ENCODE data around the gene MYL3.

DNA sequence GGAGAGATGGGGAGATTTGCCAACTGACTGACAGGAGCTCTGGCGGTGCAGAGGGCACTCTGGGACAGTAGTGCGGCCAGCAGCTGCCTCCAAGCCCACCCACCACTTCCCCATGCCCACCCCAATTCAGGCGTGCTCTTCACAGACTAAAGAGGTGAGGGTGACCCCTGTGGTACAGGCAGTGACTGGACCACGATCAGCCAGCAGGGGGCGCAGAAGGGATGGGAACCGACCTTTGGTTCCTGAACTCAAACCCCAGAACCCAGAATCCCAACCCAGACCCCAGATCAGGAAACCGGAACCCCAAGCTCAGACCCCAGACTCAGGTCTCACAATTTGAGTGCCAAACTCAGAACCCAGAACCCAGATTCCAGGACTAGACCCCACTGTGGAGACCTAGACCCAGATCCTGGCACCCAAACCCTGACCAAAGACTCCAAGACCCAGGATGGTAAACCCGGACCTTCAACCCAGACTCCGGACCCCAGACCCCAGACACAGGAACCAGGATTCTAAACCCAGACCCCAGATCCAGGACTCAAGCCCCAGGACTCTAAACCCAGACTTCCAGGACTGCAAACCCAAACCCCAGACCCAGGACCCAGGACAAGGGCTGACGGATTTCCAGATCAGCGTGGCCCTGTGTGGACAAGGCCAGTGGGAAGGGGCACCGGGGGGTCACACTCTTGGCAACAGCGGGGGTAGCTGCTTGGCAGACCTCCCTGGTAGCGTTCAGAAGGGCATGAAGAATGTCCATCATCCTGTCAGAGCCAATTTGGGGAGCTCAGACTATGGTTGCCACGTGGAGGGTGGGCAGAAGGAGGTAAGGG is 3.7 kb upstream of the MYL3 start:
- TF ChIP-seq, protein P1, sequence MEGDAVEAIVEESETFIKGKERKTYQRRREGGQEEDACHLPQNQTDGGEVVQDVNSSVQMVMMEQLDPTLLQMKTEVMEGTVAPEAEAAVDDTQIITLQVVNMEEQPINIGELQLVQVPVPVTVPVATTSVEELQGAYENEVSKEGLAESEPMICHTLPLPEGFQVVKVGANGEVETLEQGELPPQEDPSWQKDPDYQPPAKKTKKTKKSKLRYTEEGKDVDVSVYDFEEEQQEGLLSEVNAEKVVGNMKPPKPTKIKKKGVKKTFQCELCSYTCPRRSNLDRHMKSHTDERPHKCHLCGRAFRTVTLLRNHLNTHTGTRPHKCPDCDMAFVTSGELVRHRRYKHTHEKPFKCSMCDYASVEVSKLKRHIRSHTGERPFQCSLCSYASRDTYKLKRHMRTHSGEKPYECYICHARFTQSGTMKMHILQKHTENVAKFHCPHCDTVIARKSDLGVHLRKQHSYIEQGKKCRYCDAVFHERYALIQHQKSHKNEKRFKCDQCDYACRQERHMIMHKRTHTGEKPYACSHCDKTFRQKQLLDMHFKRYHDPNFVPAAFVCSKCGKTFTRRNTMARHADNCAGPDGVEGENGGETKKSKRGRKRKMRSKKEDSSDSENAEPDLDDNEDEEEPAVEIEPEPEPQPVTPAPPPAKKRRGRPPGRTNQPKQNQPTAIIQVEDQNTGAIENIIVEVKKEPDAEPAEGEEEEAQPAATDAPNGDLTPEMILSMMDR (IDR thresholded peaks at IDR 0.05) = peak; percentile 81 to 91 (median 85)
- TF ChIP-seq POLR2A (IDR thresholded peaks at IDR 0.05) (no peak), EP300 (IDR thresholded peaks at IDR 0.05) (no peak)
